ENCODE results near the gene JAK1.

The JAK1 gene

GRCh38 chr1:64979358-64979757 is 13.0 kb upstream of the JAK1 start:
- no peak for DNase-seq

DNA sequence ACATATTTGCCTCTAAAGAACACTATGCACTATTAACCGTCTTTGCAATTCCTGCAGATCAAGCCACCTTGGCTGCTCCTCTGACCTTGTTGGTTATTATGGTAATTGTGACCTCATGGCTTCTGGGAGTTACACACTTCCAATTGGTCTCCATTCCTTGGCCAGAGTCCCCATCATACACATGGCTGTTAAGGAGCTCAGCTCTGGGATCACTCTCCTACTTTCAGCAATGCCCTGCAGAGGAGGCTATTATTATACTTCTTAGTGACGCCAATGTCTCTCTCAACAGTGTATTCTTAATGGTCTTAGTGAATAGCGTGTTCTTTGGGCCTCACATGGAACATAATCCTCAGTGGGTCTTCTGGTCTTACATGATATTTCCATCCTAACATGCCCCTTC is 10.0 kb upstream of the JAK1 start:
- DNase-seq, result no peak

DNA sequence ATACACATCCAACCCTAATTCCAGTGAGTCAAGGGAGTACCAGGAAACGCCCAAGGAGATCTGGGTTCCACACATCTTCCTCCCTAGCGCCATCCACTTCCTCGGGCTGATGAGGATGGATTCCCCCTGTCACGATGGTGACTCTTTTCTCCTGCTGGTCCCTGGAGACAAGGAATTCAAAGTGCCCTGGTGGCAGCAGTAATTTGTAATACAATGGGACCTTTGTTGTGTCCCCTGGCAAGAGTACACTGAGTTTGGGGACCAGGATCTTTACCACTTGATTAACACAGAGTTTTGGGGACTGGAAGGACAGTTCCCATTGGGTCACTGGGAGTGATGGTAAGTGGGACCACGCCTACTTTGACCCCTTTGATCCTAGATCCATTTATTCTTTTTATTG is 9.4 kb upstream of the JAK1 start:
- no peak for DNase-seq

- no peak for DNase-seq
These were observed 8.8 kb upstream of the JAK1 start for GRCh38 chr1:64975127-64975526.

DNA sequence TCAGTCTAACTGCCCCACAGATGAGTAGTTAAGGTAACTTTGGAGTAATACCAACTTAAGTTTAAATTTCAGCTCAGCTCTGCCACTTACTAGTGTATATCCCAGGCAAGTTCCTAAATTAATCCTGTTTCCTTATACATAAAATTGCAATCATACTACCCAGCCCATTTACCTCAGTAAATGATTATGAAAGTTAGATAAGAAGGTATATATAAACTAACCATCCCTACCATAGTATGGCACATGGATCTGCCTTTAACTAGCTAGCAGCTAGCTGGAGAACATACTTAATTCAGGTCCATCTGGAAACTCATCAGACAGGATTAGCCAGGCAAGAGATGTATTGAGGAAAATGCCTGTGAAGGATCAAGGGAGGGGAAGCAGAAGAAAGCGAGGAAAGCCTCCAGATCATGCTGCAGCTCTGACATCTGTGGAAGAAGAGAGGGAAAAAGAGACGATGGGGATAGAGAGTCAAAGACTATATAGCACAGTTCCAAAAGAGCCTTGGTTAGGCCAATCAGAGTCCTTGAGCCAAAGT is 8.0 kb upstream of the JAK1 start:
- no peak for DNase-seq

GRCh38 chr1:64973061-64973647 is 6.8 kb upstream of the JAK1 start:
- DNase-seq, result no peak

DNA sequence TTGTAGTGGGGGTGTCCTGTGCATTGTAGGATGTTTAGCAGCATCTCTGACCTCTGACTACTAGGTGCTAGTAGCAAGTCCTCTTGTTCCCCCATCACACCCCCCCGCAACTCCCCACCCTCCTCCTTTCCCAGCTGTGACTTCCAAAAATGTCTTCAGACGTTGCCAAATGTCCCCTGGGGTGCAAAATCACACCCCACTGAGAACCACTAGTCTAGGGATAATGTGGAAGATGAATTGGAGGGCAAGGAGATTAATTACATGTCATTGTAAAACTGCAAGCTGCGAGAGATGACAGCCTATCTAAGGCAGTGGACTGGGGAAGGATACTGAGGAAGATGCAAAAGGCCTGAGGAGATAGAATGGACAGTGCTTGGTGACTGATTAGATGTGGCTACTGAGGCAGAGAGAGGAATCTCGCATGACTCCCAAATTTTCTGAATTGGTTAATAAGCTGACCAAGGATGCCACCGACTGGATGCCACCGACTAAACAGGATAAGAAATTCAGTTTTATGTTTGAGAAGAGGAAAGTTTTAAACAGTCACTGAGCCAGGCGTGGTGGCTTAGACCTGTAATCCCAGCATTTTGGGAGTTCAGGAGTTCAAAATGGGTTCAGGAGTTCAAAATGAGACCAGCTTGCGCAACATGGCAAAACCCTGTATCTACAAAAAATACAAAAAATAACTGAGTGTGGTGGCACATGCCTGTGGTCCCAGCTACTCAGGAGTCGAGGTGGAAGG is 3.1 kb upstream of the JAK1 start:
- no peak for DNase-seq

DNA sequence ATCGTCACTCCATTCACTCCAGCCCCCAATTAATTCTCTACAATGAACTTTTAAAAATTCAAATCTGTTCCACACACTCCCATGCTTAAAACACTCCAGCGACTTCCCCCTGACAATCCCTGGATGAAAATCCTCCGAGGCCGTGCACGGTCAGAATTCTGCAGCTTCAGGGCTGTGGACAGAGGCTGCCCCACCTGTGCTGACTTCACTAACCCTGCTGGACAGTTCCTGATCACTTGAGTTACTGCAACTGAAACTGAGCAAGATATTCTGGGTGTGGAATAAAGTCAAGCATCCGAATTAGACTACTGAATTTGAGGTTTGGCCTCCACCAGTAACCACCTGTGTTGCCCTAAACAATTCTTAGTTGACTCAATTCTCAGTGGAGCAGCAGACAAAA is 1.0 kb upstream of the JAK1 start:
- DNase-seq, result no peak

- no peak for DNase-seq
These were observed 787 bp downstream of the JAK1 start for GRCh38 chr1:64965366-64966157.

DNA sequence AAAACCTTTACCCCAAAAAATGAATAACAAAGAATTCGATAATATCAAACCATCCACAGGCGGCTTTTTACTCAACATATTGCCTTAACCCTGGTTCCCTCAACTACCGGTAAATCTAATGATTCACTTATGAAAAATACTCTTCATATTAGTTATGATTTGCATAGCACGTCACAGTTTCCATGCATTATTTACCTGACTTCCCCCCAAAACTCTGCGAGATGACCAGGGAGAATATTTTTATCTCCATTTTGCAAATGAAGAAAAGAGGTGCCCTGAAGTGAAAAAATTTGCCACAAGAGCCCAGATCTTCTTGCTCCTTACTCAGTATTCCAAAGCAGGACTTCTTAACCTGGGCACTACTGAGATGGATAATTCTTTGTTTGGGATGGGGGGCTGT is 2.9 kb downstream of the JAK1 start:
- no peak for DNase-seq

DNA sequence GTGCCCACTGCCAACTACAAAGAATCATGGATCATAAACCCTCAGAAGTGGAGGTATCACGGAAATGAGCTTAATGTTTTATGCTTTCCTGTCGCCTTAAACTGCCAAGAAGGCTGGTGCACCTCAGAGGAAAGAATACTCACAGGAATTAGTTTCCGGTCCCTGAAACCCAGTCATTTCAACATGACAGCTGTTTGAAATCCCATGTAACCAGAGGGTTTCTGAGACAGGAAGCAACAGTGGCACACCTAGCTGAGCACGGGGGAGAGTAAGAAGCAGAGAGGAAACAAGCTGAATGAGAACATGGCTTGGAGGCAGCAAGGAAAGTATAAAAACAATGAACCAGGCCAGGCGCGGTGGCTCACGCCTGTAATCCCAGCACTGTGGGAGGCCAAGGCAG is 3.9 kb downstream of the JAK1 start:
- DNase-seq, result no peak

DNA sequence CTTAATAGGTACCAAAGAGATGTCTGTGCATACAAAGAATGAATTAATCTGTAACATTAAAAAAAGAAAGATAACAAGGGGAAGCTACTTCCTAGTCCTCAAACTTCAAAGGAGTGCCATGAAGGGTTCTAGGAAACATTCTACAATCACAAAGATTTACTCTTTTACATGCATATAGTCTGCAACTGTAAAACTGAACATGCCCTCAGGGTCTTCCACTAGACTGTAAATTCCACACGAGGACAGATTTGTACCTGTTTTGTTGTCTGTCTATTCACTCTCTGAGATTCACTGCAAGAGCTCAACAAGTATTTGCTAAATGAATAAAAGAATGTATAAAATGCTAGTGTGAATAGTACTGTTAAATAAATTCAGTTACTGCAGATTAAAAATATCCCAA is 4.4 kb downstream of the JAK1 start:
- no peak for DNase-seq

GRCh38 chr1:64960731-64961130 is 5.6 kb downstream of the JAK1 start:
- DNase-seq, result no peak

- no peak for DNase-seq
These were observed 6.4 kb downstream of the JAK1 start for GRCh38 chr1:64959986-64960385.

GRCh38 chr1:64956733-64957441 is 9.5 kb downstream of the JAK1 start:
- DNase-seq, result no peak

GRCh38 chr1:64956010-64956640 is 10.2 kb downstream of the JAK1 start:
- DNase-seq, result no peak

DNA sequence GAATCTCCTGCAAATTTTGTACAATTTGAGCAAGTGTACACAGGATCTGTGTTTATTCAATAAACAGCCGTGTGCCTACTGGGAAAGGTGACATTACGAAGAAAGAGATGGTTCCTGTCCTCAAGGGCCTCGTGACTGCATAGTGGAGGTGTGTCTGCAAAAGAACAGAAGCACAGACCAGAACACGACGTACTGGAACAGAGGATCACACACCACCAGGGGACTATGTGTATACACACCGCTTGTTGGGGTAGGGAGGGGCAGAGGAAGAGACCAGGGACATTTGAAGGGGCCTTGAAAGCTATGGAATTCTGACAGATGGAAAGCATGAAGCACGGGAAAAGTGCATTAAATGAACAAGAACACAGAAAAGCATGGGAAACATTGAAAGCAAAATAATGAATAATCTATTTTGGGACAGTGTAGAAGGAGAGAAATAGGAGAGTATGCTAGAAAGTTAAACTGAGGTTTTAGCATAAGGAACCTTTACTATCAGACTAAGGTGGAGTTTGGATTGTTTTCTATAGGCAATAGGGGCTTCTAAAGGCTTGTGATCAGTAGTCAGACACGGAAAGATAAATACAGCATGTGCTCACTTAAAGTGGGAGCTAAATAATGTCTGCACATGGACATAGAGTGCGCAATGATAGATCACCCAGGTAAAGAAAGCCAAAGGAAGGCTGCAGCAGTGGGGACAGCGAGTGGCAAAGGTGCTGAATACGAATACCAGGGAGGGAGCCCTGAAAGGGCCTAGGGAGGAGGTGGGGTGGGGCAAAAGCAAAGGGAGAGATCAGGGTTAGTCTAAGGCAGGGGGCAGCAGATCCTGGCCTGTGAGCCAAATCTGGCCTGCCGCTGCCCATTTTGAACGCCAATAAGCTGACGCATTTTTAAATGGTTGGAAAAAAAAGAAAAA is 11.0 kb downstream of the JAK1 start:
- DNase-seq, result no peak

GRCh38 chr1:64953241-64953640 is 13.1 kb downstream of the JAK1 start:
- no peak for DNase-seq

- no peak for DNase-seq
These were observed 16.0 kb downstream of the JAK1 start for GRCh38 chr1:64950284-64950809.

DNA sequence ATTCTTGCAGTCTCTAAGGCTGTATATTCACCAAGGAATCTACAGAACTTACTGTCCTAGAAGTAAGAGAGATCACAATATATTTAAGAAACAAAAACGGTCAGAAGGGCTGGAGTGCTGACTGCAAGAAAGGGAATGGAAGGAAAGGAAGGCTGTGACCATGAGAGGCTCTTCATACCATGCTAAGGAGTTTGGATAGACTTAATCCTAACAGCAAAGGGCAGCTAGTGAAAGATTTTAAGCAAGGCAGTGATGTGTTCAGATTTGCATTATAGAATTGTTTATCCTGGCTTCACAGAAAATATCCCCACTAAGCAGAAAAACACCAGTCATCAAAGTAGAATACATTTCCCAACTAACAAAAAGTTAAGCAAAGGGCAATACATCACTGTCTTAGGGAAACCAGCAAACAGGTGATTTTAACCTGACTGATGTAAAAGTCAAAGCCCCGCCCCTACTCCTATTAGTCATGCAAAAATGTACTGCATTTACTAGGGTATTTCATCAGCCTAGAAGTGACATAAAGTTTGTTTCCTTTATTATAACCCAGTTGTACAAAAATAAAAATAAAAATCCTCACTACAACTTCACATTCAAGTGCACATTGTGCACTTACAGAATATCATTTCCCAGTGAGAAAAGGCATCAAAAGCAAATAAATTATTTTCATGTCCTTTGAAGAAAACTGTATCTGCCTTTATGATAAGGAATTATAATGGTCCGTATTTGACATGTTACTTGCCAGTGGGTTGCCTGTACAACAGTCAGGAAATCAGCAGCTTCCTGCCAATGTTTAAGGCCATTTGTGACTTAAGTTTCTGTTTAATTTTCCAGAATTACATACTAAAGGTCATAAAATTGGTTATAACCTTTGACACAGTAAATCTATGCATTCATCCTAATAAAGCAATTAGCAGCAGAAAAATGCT is 17.2 kb downstream of the JAK1 start:
- no peak for DNase-seq
